H1 (cell line): ENCODE measurements around the gene ETV4. TPM values are rescaled to one million over a fixed set of nuclear protein-coding genes. Genes with fewer than 3 reads are reported as not detected.

Experiments
- ASH2L ChIP-seq: fragments of 200-600, 300-600 bp; sonication (generic); IDR thresholded peaks from one replicate; pipeline ENCODE4 v1.7.1; 2017; ENCODE audit warnings: low read length
- BACH1 ChIP-seq: IDR thresholded peaks from 2 replicates; pipeline ENCODE4 v1.6.1; 2012; ENCODE audit warnings: low read length, improper control_type of control experiment
- BRCA1 ChIP-seq: IDR thresholded peaks from 2 replicates; pipeline ENCODE4 v1.6.1; 2012; ENCODE audit warnings: low read depth, low read length, improper control_type of control experiment
- CBX5 ChIP-seq: fragments of 300-800, 300-1000 bp; sonication (generic); IDR thresholded peaks from 2 replicates; pipeline ENCODE4 v1.7.1; 2016; ENCODE audit warnings: antibody characterized with exemption, low read length, low read depth
- CEBPB ChIP-seq: IDR thresholded peaks from 2 replicates; pipeline ENCODE4 v1.6.1; 2012; ENCODE audit warnings: low read depth, low read length
- CTBP2 ChIP-seq: IDR thresholded peaks from 2 replicates; pipeline ENCODE4 v1.7.0; 2011; ENCODE audit warnings: borderline replicate concordance, mild to moderate bottlenecking, moderate library complexity, mixed read lengths, low read length; ENCODE audit not compliant: insufficient read depth, insufficient read length
- FOSL1 ChIP-seq: IDR thresholded peaks from 2 replicates; pipeline ENCODE4 v1.6.1; 2011; ENCODE audit warnings: mild to moderate bottlenecking, low read depth, low read length, moderate library complexity; ENCODE audit not compliant: insufficient read depth
- KDM5A ChIP-seq: fragments of 200-600 bp; IDR thresholded peaks from 2 replicates; pipeline ENCODE4 v1.7.1; 2012; ENCODE audit warnings: mild to moderate bottlenecking, low read length, inconsistent platforms, mixed read lengths
- MAFK ChIP-seq: IDR thresholded peaks from 2 replicates; pipeline ENCODE4 v1.6.1; 2012; ENCODE audit warnings: low read depth, mild to moderate bottlenecking, improper control_type of control experiment, low read length
- NRF1 ChIP-seq: IDR thresholded peaks from 2 replicates; pipeline ENCODE4 v1.6.1; 2011; ENCODE audit warnings: mild to moderate bottlenecking, low read depth, low read length, improper control_type of control experiment
- PHF8 ChIP-seq: fragments of 200-600 bp; sonication (generic); conservative IDR thresholded peaks from 2 replicates; pipeline ENCODE4 v1.7.1; 2012; ENCODE audit warnings: low read depth, mild to moderate bottlenecking, inconsistent platforms, low read length, moderate library complexity
- POLR2AphosphoS5 ChIP-seq: IDR thresholded peaks from 2 replicates; pipeline ENCODE4 v1.6.1; 2011; ENCODE audit warnings: low read depth, low read length
- RFX5 ChIP-seq: IDR thresholded peaks from 2 replicates; pipeline ENCODE4 v1.6.1; 2011; ENCODE audit warnings: low read depth, low read length, improper control_type of control experiment, borderline replicate concordance
- SP1 ChIP-seq: IDR thresholded peaks from 2 replicates; pipeline ENCODE4 v1.6.1; 2011; ENCODE audit warnings: low read depth, low read length
- SP4 ChIP-seq: IDR thresholded peaks from 2 replicates; pipeline ENCODE4 v1.6.1; 2012; ENCODE audit warnings: low read length, inconsistent platforms
- SRF ChIP-seq: IDR thresholded peaks from 2 replicates; pipeline ENCODE4 v1.6.1; 2011; ENCODE audit warnings: mild to moderate bottlenecking, low read depth, low read length, moderate library complexity
- SUZ12 ChIP-seq: fragments of 200-600 bp; sonication (generic); IDR thresholded peaks from 2 replicates; pipeline ENCODE4 v1.6.1; 2012; ENCODE audit warnings: mild to moderate bottlenecking, inconsistent platforms, low read length, moderate library complexity, mixed read lengths
- TAF1 ChIP-seq: IDR thresholded peaks from 2 replicates; pipeline ENCODE4 v1.6.1; 2011; ENCODE audit warnings: mild to moderate bottlenecking, low read depth, low read length
- TAF7 ChIP-seq: optimal IDR thresholded peaks from 2 replicates; pipeline ENCODE3; 2011; ENCODE audit warnings: low read depth, mild to moderate bottlenecking, inconsistent platforms, low read length, moderate library complexity, borderline replicate concordance
- TBP ChIP-seq: IDR thresholded peaks from 2 replicates; pipeline ENCODE4 v1.6.1; 2011; ENCODE audit warnings: low read depth, low read length, improper control_type of control experiment
- USF2 ChIP-seq: IDR thresholded peaks from 2 replicates; pipeline ENCODE4 v1.6.1; 2011; ENCODE audit warnings: low read length, improper control_type of control experiment
- YY1 ChIP-seq: IDR thresholded peaks from 2 replicates; pipeline ENCODE4 v1.6.1; 2011; ENCODE audit warnings: low read depth, mild to moderate bottlenecking, low read length
- ZNF274 ChIP-seq: IDR thresholded peaks from 2 replicates; pipeline ENCODE4 v1.7.0; 2012; ENCODE audit warnings: low read length, borderline replicate concordance; ENCODE audit errors: extremely low read depth
- polyA plus RNA-seq, 7 experiments: library from polyadenylated mRNA; depleted of rRNA in 3 of 7; stranded (reverse) in 5 of 7; unstranded in 2 of 7; fragments of >200 nt in 5 of 7; fragments of 200-250 nt in 2 of 7; gene quantifications; 1 replicate in 5 of 7; 2 replicates in 1 of 7; 4 replicates in 1 of 7; pipeline versions ENCODE4 v1.2.1 to v1.2.3, GENCODE V29; 2011 to 2013; ENCODE audit warnings: missing spikeins in 2 of 7, mixed read lengths in 2 of 7
- total RNA-seq: library from RNA; stranded (reverse); fragmentation: NEBNext Ultra II Directional; extraction: Animal tissue kit (Norgen Biotek cat#: 25700); gene quantifications from 2 replicates; pipeline ENCODE4 v1.2.1, GENCODE V29; 2021
- TF ChIP-seq, protein P1 (sequence below): IDR thresholded peaks from 2 replicates; pipeline ENCODE4 v1.6.1; 2012; ENCODE audit warnings: inconsistent platforms

Gene ETV4
- total and polyA plus RNA-seq, 2 of the 8 experiments (the other 6 are each of a cell fraction or from before 2014, with no cell fraction given): 75.2 to 143 TPM

GRCh38 chr17:43483674-43484551, 62.2 kb downstream of the ETV4 start, which contains the start of gene DHX8 (continued):
- peak; percentile 98 for TF ChIP-seq TAF7
- TF ChIP-seq TAF1: peak; percentile 92
- TF ChIP-seq SUZ12: no peak
- TF ChIP-seq, protein P1, sequence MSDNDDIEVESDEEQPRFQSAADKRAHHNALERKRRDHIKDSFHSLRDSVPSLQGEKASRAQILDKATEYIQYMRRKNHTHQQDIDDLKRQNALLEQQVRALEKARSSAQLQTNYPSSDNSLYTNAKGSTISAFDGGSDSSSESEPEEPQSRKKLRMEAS: peak; percentile 77
- no peak; the same call in 1 of the 2 replicates for TF ChIP-seq NRF1
- TF ChIP-seq FOSL1: no peak
- 0 out of 2 replicates have a peak, but pooled peaks have one; percentile 63 for TF ChIP-seq SP1
- peak; percentile 88 for TF ChIP-seq TBP
- TF ChIP-seq PHF8: peak; percentile 88
- TF ChIP-seq SP4: peak; percentile 91
- TF ChIP-seq ASH2L: peak; percentile 77
- no peak for TF ChIP-seq SRF
- no peak; the same call in none of the 2 replicates for TF ChIP-seq KDM5A
- TF ChIP-seq ZNF274: no peak
- TF ChIP-seq BACH1: 0 out of 2 replicates have a peak, but pooled peaks have one; percentile 39
- TF ChIP-seq POLR2AphosphoS5: peak; percentile 58; the same call in 1 of the 2 replicates
- TF ChIP-seq CEBPB: no peak
- no peak for TF ChIP-seq CBX5
- TF ChIP-seq YY1: peak; percentile 86; the same call in 1 of the 2 replicates
- TF ChIP-seq BRCA1: no peak
- no peak for TF ChIP-seq RFX5
- no peak for TF ChIP-seq CTBP2
- no peak for TF ChIP-seq MAFK
- no peak for TF ChIP-seq USF2
